Caco-2 (cell line): ENCODE results near the gene ALOX12. TPM values are rescaled to one million over a fixed set of nuclear protein-coding genes. Genes with fewer than 3 reads are reported as not detected.

Source experiments
- BruUV-seq: library from RNA; stranded (reverse); fragments of 400-500 nt; replicated peaks from 2 replicates; lab custom pipeline; 2021; lab: Mats Ljungman, UMichigan
- CTCF ChIA-PET: fragments of 300-600 bp; sonication (Branson Sonifier 250); formaldehyde crosslinking; loops from one replicate; lab custom pipeline; 2022; ENCODE audit warnings: antibody characterized with exemption; lab: Charles Lee
- POLR2A ChIA-PET: fragments of 300-600 bp; sonication (Branson Sonifier 250); formaldehyde crosslinking; loops from one replicate; lab custom pipeline; 2022; ENCODE audit warnings: antibody characterized with exemption; lab: Charles Lee
- DNase-seq, 2 experiments: peaks; one replicate each; pipeline versions ENCODE4 v3.0.0 to v3.0.0-alpha.2; 2020 to 2022
- H3K27me3 ChIP-seq: replicated peaks from 2 replicates; pipeline ENCODE4 v1.6.0; 2011; ENCODE audit warnings: low read length; ENCODE audit not compliant: control insufficient read depth, insufficient read depth
- H3K36me3 ChIP-seq: 2 replicates; pipeline ENCODE4 v1.5.1; 2011; ENCODE audit warnings: low read length; ENCODE audit not compliant: control insufficient read depth, insufficient read depth
- H3K4me1 ChIP-seq: fragments of 250-450 bp; sonication (Bioruptor Pico); 2 replicates; pipeline ENCODE4 v1.5.1; 2020; ENCODE audit warnings: mild to moderate bottlenecking
- H3K4me3 ChIP-seq: 2 replicates; pipeline ENCODE4 v1.5.1; 2011; ENCODE audit warnings: low read depth, mild to moderate bottlenecking, control low read depth, low read length
- H3K9me3 ChIP-seq: fragments of 250-450 bp; sonication (Bioruptor Pico); 2 replicates; pipeline ENCODE4 v1.5.1; 2020; ENCODE audit warnings: mild to moderate bottlenecking, moderate library complexity
- H3K27ac Mint-ChIP-seq: one replicate; pipeline ENCODE4 v1.8.0; 2022; ENCODE audit warnings: mixed read lengths; ENCODE audit not compliant: unreplicated experiment
- H3K27me3 Mint-ChIP-seq: one replicate; pipeline ENCODE4 v1.8.0; 2022; ENCODE audit warnings: mixed read lengths; ENCODE audit not compliant: insufficient read depth, unreplicated experiment
- H3K36me3 Mint-ChIP-seq: one replicate; pipeline ENCODE4 v1.8.0; 2022; ENCODE audit warnings: mild to moderate bottlenecking, mixed read lengths; ENCODE audit not compliant: insufficient read depth, unreplicated experiment
- H3K4me1 Mint-ChIP-seq: one replicate; pipeline ENCODE4 v1.8.0; 2022; ENCODE audit warnings: low read depth, mixed read lengths; ENCODE audit not compliant: unreplicated experiment
- H3K4me3 Mint-ChIP-seq: one replicate; pipeline ENCODE4 v1.8.0; 2022; ENCODE audit warnings: mild to moderate bottlenecking, moderate library complexity, mixed read lengths; ENCODE audit not compliant: unreplicated experiment
- H3K9me3 Mint-ChIP-seq: one replicate; pipeline ENCODE4 v1.8.0; 2022; ENCODE audit warnings: mixed read lengths; ENCODE audit not compliant: unreplicated experiment
- intact Hi-C: fragments of 100-400 bp; cut with micrococcal nuclease; formaldehyde crosslinking; loops from one replicate; pipeline ENCODE4 v1.10.0; 2022; ENCODE audit not compliant: unreplicated experiment
- total RNA-seq: library from RNA; stranded (reverse); gene quantifications from 2 replicates; pipeline ENCODE4 v1.2.3, GENCODE V29; 2022
- TF ChIP-seq, protein P1 (sequence below), 2 experiments: fragments of 200-600 bp in 1 of 2; IDR thresholded peaks; 1 replicate in 1 of 2; 2 replicates in 1 of 2; pipeline versions ENCODE4 v1.5.1 to v1.8.0; 2011 to 2022; ENCODE audit warnings: antibody characterized with exemption in 1 of 2, control low read depth in 1 of 2, inconsistent platforms in 1 of 2, low read depth in 1 of 2, low read length in 1 of 2, mild to moderate bottlenecking in 1 of 2, moderate library complexity in 1 of 2; ENCODE audit not compliant: insufficient read depth in 1 of 2, severe bottlenecking in 1 of 2, unreplicated experiment in 1 of 2

ALOX12 gene
- total RNA-seq, 1 experiment from 2014 or later = not detected

DNA sequence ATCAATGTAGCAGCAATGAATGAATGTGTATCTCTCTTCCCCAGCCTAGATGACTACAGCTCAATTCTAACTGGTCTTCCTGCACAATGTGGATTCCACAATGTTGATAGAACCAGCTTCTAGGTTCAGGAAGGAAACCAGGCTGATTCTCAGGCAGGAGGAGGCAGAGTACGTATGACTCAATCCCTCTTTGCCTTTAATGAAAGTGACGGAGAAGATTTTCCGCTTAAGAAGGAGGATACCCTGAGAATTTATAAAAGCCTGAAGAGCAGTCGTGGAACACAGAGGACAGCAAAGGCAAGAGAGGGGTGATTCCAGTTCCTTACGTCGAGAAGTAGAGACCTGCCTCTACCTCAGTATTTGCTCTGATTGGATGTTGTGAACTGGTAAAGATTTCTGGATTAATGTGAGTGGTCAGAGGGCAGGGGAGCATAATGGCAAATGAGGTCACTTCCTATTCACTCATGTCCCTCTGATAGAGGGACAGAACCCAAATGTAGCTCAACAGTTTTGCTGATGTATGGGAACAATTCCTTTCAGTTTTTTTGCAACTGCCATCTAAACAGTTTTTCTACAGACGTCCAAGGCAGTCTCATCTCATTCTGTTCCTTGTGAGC, 63.1 kb downstream of the ALOX12 start:
- H3K4me1 ChIP-seq = no peaks in the 10 kb centered on the region
- intact Hi-C loops = no loop called here
- POLR2A ChIA-PET = no interaction called here
- H3K27me3 ChIP-seq = no peaks in the 10 kb centered on the region
- CTCF ChIA-PET = no interaction called here
- DNase-seq = no peak
- peaks cover 15% of the 10 kb centered on the region for H3K4me1 Mint-ChIP-seq
- no peak overlapping the region for H3K4me3 Mint-ChIP-seq
- H3K27me3 Mint-ChIP-seq = no peaks in the 10 kb centered on the region
- BruUV-seq = no TSS peak
- H3K4me3 ChIP-seq = no peak overlapping the region
- no peaks in the 10 kb centered on the region for H3K36me3 Mint-ChIP-seq
- H3K9me3 ChIP-seq = no peaks in the 10 kb centered on the region
- no peaks in the 10 kb centered on the region for H3K36me3 ChIP-seq
- TF ChIP-seq, protein P1, sequence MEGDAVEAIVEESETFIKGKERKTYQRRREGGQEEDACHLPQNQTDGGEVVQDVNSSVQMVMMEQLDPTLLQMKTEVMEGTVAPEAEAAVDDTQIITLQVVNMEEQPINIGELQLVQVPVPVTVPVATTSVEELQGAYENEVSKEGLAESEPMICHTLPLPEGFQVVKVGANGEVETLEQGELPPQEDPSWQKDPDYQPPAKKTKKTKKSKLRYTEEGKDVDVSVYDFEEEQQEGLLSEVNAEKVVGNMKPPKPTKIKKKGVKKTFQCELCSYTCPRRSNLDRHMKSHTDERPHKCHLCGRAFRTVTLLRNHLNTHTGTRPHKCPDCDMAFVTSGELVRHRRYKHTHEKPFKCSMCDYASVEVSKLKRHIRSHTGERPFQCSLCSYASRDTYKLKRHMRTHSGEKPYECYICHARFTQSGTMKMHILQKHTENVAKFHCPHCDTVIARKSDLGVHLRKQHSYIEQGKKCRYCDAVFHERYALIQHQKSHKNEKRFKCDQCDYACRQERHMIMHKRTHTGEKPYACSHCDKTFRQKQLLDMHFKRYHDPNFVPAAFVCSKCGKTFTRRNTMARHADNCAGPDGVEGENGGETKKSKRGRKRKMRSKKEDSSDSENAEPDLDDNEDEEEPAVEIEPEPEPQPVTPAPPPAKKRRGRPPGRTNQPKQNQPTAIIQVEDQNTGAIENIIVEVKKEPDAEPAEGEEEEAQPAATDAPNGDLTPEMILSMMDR (IDR thresholded peaks at IDR 0.05; ENCODE audit: insufficient read depth in 1 of 2, low read depth in 1 of 2, low read length in 1 of 2, severe bottlenecking in 1 of 2, unreplicated experiment in 1 of 2) = no peak
- no peak overlapping the region for H3K27ac Mint-ChIP-seq
- H3K9me3 Mint-ChIP-seq = no peaks in the 10 kb centered on the region

Other genes starting within 250 kb of the ALOX12 start
- gene XAF1, start 240.0 kb upstream of the ALOX12 start, total RNA-seq = 0.25 TPM in 1 of 2 replicates, not detected in the other
- not detected in 2 replicates for gene FBXO39, start 219.8 kb upstream of the ALOX12 start, total RNA-seq
- gene TEKT1, start 164.3 kb upstream of the ALOX12 start, total RNA-seq = not detected in 2 replicates
- 61.9 and 63.0 TPM in 2 replicates for gene RNASEK, start 16.6 kb downstream of the ALOX12 start, total RNA-seq
- gene BCL6B, start 27.0 kb downstream of the ALOX12 start, total RNA-seq = not detected in 2 replicates
- 7.1 and 8.7 TPM in 2 replicates for gene SLC16A13, start 40.0 kb downstream of the ALOX12 start, total RNA-seq
- gene SLC16A11, start 48.0 kb downstream of the ALOX12 start, total RNA-seq = 0.35 and 0.43 TPM in 2 replicates
- not detected in 2 replicates for gene CLEC10A, start 84.2 kb downstream of the ALOX12 start, total RNA-seq
- 12.8 and 14.3 TPM in 2 replicates for gene ASGR2, start 118.8 kb downstream of the ALOX12 start, total RNA-seq
- gene ASGR1, start 183.3 kb downstream of the ALOX12 start, total RNA-seq = 8.3 and 9.2 TPM in 2 replicates
- gene DLG4, start 223.8 kb downstream of the ALOX12 start, total RNA-seq = 0.98 and 1.8 TPM in 2 replicates
- 133 and 164 TPM in 2 replicates for gene ACADVL, start 223.9 kb downstream of the ALOX12 start, total RNA-seq
- gene DVL2, start 238.5 kb downstream of the ALOX12 start, total RNA-seq = 38.3 and 41.3 TPM in 2 replicates
- gene PHF23, start 243.4 kb downstream of the ALOX12 start, total RNA-seq = 20.5 and 20.6 TPM in 2 replicates
- gene GABARAP, start 246.4 kb downstream of the ALOX12 start, total RNA-seq = 129 and 140 TPM in 2 replicates